Keratinocyte (primary cell): ENCODE data around the gene DDAH1. TPM values are rescaled to one million over a fixed set of nuclear protein-coding genes. Genes with fewer than 3 reads are reported as not detected.

Experiments
- DNase-seq: peaks from one replicate; pipeline ENCODE4 v3.0.0-alpha.2; 2011; ENCODE audit warnings: low read depth, missing footprints, low spot score
- FAIRE-seq: peaks from 2 replicates; lab custom pipeline; 2011; peaks lifted over from hg19 to GRCh38; lab: Jason Lieb, UNC
- H2AFZ ChIP-seq: 2 replicates; pipeline ENCODE4 v1.6.0; 2012; ENCODE audit warnings: low read length, control low read depth, inconsistent platforms; ENCODE audit not compliant: control insufficient read depth
- H3K27ac ChIP-seq: 2 replicates; pipeline ENCODE4 v1.5.1; 2011; ENCODE audit warnings: low read length; ENCODE audit not compliant: control insufficient read depth, insufficient read depth
- H3K27me3 ChIP-seq: 3 replicates; pipeline ENCODE4 v1.6.0; 2011; ENCODE audit warnings: low read length; ENCODE audit not compliant: control insufficient read depth, insufficient read depth; ENCODE audit errors: extremely low read depth
- H3K36me3 ChIP-seq, 2 experiments: 2 replicates in 1 of 2; 3 replicates in 1 of 2; pipeline ENCODE4 v1.5.1; 2011; ENCODE audit warnings: low read length in 2 of 2, mild to moderate bottlenecking in 1 of 2; ENCODE audit not compliant: control insufficient read depth in 2 of 2, insufficient read depth in 2 of 2; ENCODE audit errors: extremely low read depth in 1 of 2
- H3K4me1 ChIP-seq: 3 replicates; pipeline ENCODE4 v1.5.1; 2011; ENCODE audit warnings: low read length; ENCODE audit not compliant: control insufficient read depth, insufficient read depth; ENCODE audit errors: extremely low read depth
- H3K4me2 ChIP-seq: 3 replicates; pipeline ENCODE4 v1.6.0; 2011; ENCODE audit warnings: low read depth, low read length; ENCODE audit not compliant: control insufficient read depth, insufficient read depth; ENCODE audit errors: extremely low read depth
- H3K4me3 ChIP-seq, 3 experiments: fragments of 200-600 bp in 1 of 3; sonication (generic) in 1 of 3; 2 replicates in 2 of 3; 3 replicates in 1 of 3; pipeline ENCODE4 v1.5.1; 2011 to 2016; ENCODE audit warnings: low read length in 3 of 3, mild to moderate bottlenecking in 3 of 3, control low read depth in 2 of 3, inconsistent platforms in 1 of 3, low read depth in 1 of 3, mixed read lengths in 1 of 3, mixed run types in 1 of 3, moderate library complexity in 1 of 3; ENCODE audit not compliant: control insufficient read depth in 2 of 3, insufficient read depth in 2 of 3; ENCODE audit errors: extremely low read depth in 1 of 3
- H3K79me2 ChIP-seq: 2 replicates; pipeline ENCODE4 v1.6.0; 2012; ENCODE audit warnings: low read length; ENCODE audit not compliant: control insufficient read depth, insufficient read depth
- H3K9ac ChIP-seq: 3 replicates; pipeline ENCODE4 v1.6.0; 2011; ENCODE audit warnings: low read length; ENCODE audit not compliant: control insufficient read depth, insufficient read depth; ENCODE audit errors: extremely low read depth
- H3K9me1 ChIP-seq: 3 replicates; pipeline ENCODE4 v1.6.0; 2011; ENCODE audit warnings: low read length; ENCODE audit not compliant: control insufficient read depth, insufficient read depth; ENCODE audit errors: extremely low read depth
- H3K9me3 ChIP-seq: 2 replicates; pipeline ENCODE4 v1.5.1; 2012; ENCODE audit warnings: low read depth, low read length; ENCODE audit not compliant: control insufficient read depth
- H4K20me1 ChIP-seq: 3 replicates; pipeline ENCODE4 v1.6.0; 2011; ENCODE audit warnings: low read length; ENCODE audit not compliant: control insufficient read depth, insufficient read depth; ENCODE audit errors: extremely low read depth
- EZH2 ChIP-seq: IDR thresholded peaks from one replicate; pipeline ENCODE4 v1.6.1; 2012; ENCODE audit warnings: inconsistent platforms, mild to moderate bottlenecking, low read length, moderate library complexity
- dilution Hi-C: fragments of 300-500 bp; cut with MboI; formaldehyde crosslinking; loops from one replicate; pipeline ENCODE4 v1.7.0; 2020; ENCODE audit warnings: low sequenced_read_pairs; ENCODE audit not compliant: extremely low pct_ligation_motif_present
- polyA plus RNA-seq, 5 experiments: library from polyadenylated mRNA; depleted of rRNA in 3 of 5; stranded (reverse) in 3 of 5; stranded (forward) in 1 of 5; unstranded in 1 of 5; fragments of >200 nt; gene quantifications; 1 replicate in 1 of 5; 2 replicates in 3 of 5; 3 replicates in 1 of 5; pipeline versions ENCODE4 v1.2.1 to v1.2.3, GENCODE V29; 2011 to 2012; ENCODE audit warnings: missing spikeins in 2 of 5, low read depth in 1 of 5, low replicate concordance in 1 of 5
- TF ChIP-seq, protein P1 (sequence below), 3 experiments: IDR thresholded peaks in 1 of 3; conservative IDR thresholded peaks in 1 of 3; optimal IDR thresholded peaks in 1 of 3; 2 replicates in 2 of 3; 3 replicates in 1 of 3; pipeline versions ENCODE3 to v1.5.1; 2011; ENCODE audit warnings: low read length in 3 of 3, mild to moderate bottlenecking in 3 of 3, moderate library complexity in 2 of 3, control low read depth in 1 of 3, inconsistent platforms in 1 of 3; ENCODE audit not compliant: insufficient read depth in 2 of 3; ENCODE audit errors: extremely low read depth in 1 of 3

DDAH1 gene
- polyA plus RNA-seq, 1 donor (not counting 4 experiments of a cell fraction or from before 2014, with no cell fraction given): 5.8 TPM

DNA sequence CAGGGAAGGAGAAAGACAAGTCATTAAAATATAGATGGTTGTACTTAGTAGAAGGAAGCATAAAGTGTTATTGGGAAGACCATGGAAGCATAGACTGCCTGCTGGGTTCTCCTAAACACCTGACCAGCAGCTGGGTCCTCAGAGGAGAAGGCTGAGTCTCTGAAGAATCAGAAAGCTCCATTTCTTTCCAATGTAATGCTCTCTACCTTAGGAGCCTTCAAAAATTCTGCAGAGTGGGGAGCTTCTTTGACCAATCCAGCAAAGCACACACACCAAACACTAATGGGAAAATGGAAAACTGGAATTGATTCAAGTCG lies 167.5 kb downstream of the DDAH1 start:
- H3K27me3 ChIP-seq: no peaks in the 10 kb centered on the region

DNA sequence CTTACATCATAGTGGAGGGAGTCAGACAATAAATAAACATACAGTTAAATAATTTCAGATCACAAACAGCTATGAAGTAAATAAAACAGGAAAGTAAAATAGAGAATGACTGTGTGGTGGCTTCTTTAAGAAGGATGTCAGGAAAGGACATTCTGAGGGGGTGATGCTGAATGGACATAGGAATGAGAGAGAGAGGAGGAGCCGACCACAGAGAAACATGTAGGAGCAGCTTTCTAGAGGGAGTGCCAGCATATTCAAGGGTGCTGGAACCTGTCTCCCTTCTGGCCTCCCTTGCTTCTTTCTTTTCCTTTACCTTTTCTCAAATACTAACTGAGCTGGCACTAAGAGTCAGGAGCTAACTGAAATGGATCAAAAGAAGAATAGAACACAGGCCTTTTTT lies 168.0 kb downstream of the DDAH1 start:
- Histone ChIP-seq H3K9ac (peak overlapping the region; percentile 66), H2AFZ (no peak overlapping the region), H3K4me1 (peaks cover 54% of the 10 kb centered on the region), H3K36me3 (no peaks in the 10 kb centered on the region), H3K27ac (peak overlapping the region; percentile 91), H3K4me3 (peak overlapping the region in 2 of 3 experiments; percentile 29 to 59), H3K9me3 (no peaks in the 10 kb centered on the region), H3K4me2 (peak overlapping the region; percentile 85), H4K20me1 (no peaks in the 10 kb centered on the region), H3K9me1 (peaks cover 2% of the 10 kb centered on the region), H3K79me2 (no peaks in the 10 kb centered on the region), H3K27me3 (no peaks in the 10 kb centered on the region)
- DNase-seq (no peak), FAIRE-seq (peak; percentile 80)
- dilution Hi-C loops: no loop called here
- TF ChIP-seq, protein P1, sequence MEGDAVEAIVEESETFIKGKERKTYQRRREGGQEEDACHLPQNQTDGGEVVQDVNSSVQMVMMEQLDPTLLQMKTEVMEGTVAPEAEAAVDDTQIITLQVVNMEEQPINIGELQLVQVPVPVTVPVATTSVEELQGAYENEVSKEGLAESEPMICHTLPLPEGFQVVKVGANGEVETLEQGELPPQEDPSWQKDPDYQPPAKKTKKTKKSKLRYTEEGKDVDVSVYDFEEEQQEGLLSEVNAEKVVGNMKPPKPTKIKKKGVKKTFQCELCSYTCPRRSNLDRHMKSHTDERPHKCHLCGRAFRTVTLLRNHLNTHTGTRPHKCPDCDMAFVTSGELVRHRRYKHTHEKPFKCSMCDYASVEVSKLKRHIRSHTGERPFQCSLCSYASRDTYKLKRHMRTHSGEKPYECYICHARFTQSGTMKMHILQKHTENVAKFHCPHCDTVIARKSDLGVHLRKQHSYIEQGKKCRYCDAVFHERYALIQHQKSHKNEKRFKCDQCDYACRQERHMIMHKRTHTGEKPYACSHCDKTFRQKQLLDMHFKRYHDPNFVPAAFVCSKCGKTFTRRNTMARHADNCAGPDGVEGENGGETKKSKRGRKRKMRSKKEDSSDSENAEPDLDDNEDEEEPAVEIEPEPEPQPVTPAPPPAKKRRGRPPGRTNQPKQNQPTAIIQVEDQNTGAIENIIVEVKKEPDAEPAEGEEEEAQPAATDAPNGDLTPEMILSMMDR (optimal IDR thresholded peaks at IDR 0.05 in 1 of 3, IDR thresholded peaks at IDR 0.05 in 1 of 3, conservative IDR thresholded peaks at IDR 0.05 in 1 of 3; ENCODE audit: extremely low read depth in 1 of 3, insufficient read depth in 2 of 3, low read length in 3 of 3): no peak
- no peak for TF ChIP-seq EZH2

More for the DNA sequence above, 167.5 kb downstream of the DDAH1 start:
- FAIRE-seq (peak; percentile 20), DNase-seq (no peak)
- Histone ChIP-seq H2AFZ (no peak overlapping the region), H3K4me2 (peak overlapping the region; percentile 85), H4K20me1 (no peaks in the 10 kb centered on the region), H3K9ac (peak overlapping the region; percentile 66), H3K9me3 (no peaks in the 10 kb centered on the region), H3K4me1 (peaks cover 54% of the 10 kb centered on the region), H3K9me1 (peaks cover 2% of the 10 kb centered on the region), H3K36me3 (no peaks in the 10 kb centered on the region), H3K27ac (peak overlapping the region; percentile 91), H3K79me2 (no peaks in the 10 kb centered on the region), H3K4me3 (peak overlapping the region in 2 of 3 experiments; percentile 29 to 59)
- TF ChIP-seq EZH2: no peak
- TF ChIP-seq, protein P1 (optimal IDR thresholded peaks at IDR 0.05 in 1 of 3, IDR thresholded peaks at IDR 0.05 in 1 of 3, conservative IDR thresholded peaks at IDR 0.05 in 1 of 3; ENCODE audit: extremely low read depth in 1 of 3, insufficient read depth in 2 of 3, low read length in 3 of 3): no peak
- dilution Hi-C loops: no loop called here
